ENCODE measurements around the gene AXIN1.
"Not testable (repeated sequence)": the region's sequence is repeated elsewhere in the genome, so short reads cannot be mapped to it uniquely, and the experiment has no call there.

The AXIN1 gene

DNA sequence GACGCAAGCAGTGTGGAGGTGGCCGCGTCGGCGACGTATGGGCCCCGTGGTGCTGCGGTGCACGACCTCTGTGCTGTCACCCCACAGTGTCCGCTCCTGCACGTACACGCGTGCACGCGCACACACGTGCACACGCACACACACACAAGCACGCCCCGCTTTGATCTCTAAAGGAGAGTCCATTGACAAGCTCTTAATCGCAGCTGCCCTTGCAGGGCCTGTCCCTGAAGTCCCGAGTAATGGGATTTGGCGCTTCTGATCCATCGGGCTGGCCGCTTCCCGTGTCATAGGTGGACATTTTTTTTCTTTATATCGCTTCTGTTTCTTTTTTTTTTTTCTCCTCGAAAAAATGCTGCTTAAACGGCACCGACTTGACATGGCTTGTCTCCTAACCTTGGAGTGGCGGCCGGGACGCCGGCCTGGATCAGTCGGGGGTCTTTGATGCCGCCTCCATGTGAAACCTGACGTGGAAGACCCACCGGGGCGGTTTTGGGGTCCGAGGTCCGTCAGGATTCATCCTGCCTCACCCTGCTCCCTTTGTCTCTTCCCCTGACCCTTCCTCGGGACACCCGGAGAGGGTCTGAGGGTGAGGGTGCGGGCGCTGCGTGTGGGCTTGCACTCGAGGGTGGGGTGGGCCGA, 8.3 kb upstream of the AXIN1 start:
- no peaks in the 10 kb centered on the region for H3K9me3 ChIP-seq (ENCODE audit: low read length)
- no peaks in the 10 kb centered on the region for H3K27me3 ChIP-seq (ENCODE audit: insufficient read depth, low read length)
- H3K4me3 ChIP-seq (ENCODE audit: low read length): no peak overlapping the region
- H2AFZ ChIP-seq (ENCODE audit: low read depth, low read length): no peak overlapping the region
- H3K4me1 ChIP-seq (ENCODE audit: insufficient read depth, low read length): peaks cover 6% of the 10 kb centered on the region
- H3K36me3 ChIP-seq (ENCODE audit: insufficient read depth, low read length): no peaks in the 10 kb centered on the region

DNA sequence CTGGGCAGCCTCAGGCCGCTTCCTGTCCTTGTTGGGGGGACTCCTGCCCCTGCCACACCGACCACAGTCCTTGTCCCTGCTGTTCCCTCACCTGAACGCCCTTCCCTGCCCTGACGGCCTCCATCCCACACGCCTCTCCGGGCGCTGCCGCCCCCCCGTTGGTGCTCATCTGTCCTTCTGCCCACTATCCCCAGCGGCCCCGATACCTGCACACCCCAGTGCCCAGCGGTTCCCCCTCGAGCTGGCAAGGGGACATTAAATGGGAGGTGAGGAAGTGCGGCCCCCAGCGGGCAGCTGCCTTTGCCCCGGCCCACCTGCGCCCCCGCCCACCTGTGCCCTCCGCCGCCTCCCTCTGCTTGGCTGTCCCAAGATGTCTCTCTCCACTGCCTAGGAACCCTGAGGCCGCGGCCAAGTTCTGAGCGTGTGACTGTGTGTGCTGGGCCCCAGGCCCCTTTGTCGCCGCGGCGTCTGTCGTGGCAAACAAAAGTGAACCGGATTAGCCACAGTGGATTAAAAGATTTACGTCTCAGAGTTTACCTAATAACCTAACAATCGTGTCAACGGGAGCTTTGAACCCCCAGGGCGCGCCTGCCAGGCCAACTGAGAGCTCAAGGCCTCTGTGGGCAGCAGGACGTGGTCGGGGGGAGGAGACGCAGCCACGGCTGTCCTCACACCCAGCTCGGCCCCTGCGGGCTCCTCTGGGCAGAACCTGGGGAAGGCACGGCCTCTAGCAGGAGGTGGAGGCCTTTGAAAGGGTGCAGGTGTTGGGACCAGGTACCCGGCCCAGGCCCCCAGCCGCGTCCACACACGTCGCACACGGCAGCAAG, 7.6 kb upstream of the AXIN1 start:
- Histone ChIP-seq H2AFZ (ENCODE audit: low read depth, low read length) (no peak overlapping the region), H3K36me3 (ENCODE audit: insufficient read depth, low read length) (no peaks in the 10 kb centered on the region), H3K27me3 (ENCODE audit: insufficient read depth, low read length) (no peaks in the 10 kb centered on the region), H3K4me1 (ENCODE audit: insufficient read depth, low read length) (peaks cover 6% of the 10 kb centered on the region), H3K4me3 (ENCODE audit: low read length) (no peak overlapping the region), H3K9me3 (ENCODE audit: low read length) (no peaks in the 10 kb centered on the region)

DNA sequence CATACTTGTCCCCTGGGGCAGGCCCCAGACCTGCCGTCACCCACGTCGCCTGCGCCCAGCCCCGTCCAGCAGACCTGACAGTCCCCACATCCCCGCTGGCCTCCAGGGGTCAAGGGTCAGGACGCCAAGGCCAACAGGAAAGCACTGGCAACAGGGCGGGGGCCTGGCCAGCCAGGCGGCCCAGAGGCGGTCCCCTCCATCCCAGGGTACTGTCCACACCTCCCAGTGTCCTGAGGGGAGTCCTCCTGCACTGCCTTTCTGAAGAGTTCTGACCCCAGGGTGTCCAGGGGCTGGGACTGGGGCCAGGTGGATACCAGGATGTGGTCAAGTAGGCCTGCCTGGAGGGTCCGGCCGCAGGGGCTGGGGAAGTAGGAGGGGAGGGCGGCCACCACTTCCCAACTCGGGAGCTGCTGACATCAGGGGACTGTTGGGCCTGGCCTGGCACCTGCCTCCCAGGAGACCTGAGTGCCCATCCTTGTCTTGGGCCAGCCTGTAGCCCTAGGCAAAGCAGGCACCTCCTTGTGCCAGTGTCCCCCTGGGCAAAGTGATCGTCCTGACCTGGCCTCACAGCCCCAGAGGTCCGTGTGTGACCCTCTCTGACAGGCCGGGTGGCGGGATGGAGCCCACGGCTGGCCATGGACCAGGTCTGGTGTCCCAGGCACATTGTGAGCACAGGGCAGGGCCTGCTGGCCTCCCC, 6.7 kb upstream of the AXIN1 start:
- no peaks in the 10 kb centered on the region for H3K9me3 ChIP-seq (ENCODE audit: low read length)
- no peak overlapping the region for H3K4me3 ChIP-seq (ENCODE audit: low read length)
- no peak overlapping the region for H2AFZ ChIP-seq (ENCODE audit: low read depth, low read length)
- H3K36me3 ChIP-seq (ENCODE audit: insufficient read depth, low read length): no peaks in the 10 kb centered on the region
- no peaks in the 10 kb centered on the region for H3K27me3 ChIP-seq (ENCODE audit: insufficient read depth, low read length)
- H3K4me1 ChIP-seq (ENCODE audit: insufficient read depth, low read length): peaks cover 6% of the 10 kb centered on the region

DNA sequence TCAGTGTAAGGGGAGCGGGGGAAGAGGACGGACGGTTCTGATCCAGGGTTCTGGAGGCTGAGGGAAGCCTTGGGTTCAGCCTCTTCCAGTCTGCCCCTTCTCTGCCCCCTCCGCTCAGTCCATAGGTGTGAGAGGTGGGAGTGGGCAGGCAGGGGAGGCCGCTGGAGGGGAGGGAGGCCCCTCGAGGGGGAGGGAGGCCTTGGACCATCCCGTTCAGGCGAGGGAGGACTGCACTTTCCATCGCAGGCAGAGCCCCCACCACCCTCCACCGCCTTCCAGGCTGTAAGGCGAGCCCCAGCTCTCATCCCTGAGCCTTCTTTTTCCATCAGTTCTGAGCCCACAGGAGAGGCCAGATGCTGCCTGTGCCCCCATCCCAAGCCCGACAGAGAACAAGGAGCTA, 4.2 kb upstream of the AXIN1 start:
- no peaks in the 10 kb centered on the region for H3K9me3 ChIP-seq (ENCODE audit: low read length)
- H2AFZ ChIP-seq (ENCODE audit: low read depth, low read length): no peak overlapping the region
- H3K27me3 ChIP-seq (ENCODE audit: insufficient read depth, low read length): no peaks in the 10 kb centered on the region
- H3K36me3 ChIP-seq (ENCODE audit: insufficient read depth, low read length): no peaks in the 10 kb centered on the region
- no peaks in the 10 kb centered on the region for H3K4me1 ChIP-seq (ENCODE audit: insufficient read depth, low read length)
- no peak overlapping the region for H3K4me3 ChIP-seq (ENCODE audit: low read length)

DNA sequence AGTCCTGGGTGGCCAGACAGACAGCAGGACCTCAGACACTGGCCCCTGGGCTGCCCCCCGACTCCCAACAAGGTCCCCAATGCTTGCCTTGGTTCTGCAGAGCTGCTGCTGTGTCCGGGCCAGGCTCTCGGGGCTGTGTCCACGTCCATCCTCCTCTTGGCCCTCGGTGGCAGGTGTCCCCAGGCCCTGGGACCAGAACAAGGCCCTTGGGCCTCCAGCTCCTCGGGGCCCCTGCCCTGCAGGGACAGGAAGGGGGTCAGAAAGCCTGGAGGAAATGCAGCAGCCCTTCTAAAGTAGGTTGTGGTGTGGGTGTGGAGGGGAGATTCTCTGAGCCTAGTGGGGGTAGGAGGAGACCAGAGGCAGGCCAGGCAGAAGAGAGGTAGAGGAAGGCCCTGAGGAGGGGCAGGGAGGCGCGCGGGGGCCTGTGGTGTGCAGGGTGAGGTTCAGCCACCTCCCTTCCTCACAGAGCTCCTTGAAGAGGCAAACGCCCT, 2.5 kb upstream of the AXIN1 start:
- H3K27me3 ChIP-seq (ENCODE audit: insufficient read depth, low read length): no peaks in the 10 kb centered on the region
- no peak overlapping the region for H2AFZ ChIP-seq (ENCODE audit: low read depth, low read length)
- H3K4me3 ChIP-seq (ENCODE audit: low read length): no peak overlapping the region
- H3K36me3 ChIP-seq (ENCODE audit: insufficient read depth, low read length): peaks cover 6% of the 10 kb centered on the region
- H3K4me1 ChIP-seq (ENCODE audit: insufficient read depth, low read length): peaks cover 4% of the 10 kb centered on the region
- H3K9me3 ChIP-seq (ENCODE audit: low read length): no peaks in the 10 kb centered on the region

DNA sequence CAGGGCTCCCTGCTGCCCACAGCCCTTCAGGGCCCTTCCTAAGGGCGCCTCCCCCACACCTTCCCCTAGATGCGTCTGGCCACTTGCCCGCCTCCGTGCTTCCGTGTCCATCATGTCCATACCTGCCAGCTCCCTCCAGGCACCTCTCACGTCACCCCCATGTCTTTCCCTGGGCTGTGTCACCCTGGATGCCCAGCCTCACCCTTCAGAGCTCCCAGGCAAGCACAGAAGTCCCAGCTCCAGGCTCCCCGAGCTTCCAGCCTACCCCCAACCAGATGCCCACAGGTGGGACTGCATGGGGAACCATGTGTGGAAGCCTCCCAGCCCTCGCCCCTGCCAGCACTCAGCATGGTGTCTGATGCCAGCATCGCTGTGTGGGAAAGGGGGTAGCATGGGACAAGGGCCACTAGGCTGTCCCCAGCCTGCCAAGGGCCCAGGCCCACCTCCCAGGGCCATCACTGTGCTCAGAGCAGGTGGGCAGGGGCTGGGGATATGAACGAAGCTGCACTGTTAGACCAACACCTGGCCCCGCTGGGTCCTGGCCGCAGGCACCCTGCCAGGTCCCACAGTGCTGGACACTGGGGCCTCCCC, 1.9 kb upstream of the AXIN1 start:
- Histone ChIP-seq H3K36me3 (ENCODE audit: insufficient read depth, low read length) (peaks cover 7% of the 10 kb centered on the region), H3K4me3 (ENCODE audit: low read length) (no peak overlapping the region), H2AFZ (ENCODE audit: low read depth, low read length) (no peak overlapping the region), H3K4me1 (ENCODE audit: insufficient read depth, low read length) (peaks cover 4% of the 10 kb centered on the region), H3K9me3 (ENCODE audit: low read length) (no peaks in the 10 kb centered on the region), H3K27me3 (ENCODE audit: insufficient read depth, low read length) (no peaks in the 10 kb centered on the region)

DNA sequence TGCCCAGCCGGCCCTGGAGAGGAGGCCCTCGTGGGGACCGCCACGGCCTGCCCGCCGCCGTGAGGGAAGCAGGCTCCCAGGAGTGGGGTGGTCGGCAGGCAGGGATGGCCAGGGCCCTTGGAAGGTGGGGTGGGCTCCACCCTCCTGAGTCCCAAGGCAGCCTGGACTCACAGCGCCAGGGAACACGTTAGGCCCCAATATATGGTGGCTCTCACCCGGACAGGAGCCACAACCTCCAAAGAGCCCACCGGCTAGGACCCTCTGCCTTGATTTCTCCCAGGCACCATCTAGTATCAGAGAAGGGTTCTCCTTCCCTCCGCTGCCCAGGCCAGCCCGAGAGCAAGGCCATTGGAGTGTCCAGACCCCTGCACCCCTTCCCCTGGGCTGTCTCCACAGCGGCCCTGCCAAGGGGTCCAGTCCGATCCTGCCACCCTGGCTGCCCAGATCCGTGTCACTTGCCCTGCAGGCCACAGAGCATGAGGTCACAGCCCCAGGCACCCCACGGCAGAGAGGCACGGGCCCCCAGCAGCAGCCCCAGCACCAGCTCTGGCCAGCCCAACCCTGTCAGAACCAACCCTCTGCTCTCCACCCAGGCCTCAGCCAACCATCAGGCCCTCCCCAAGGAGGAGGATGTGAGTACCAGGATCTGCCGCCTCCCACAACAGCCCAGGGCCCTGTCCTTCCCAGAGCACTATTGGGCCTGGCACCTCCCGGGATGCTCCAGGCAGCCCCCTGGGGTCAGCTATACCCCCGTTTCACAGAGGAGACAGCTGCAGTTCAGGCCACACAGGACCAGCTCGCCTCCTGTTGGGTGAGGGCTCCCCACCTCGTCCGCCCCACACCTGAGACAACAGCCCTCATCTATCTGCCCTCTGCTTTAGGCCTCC, 1.1 kb upstream of the AXIN1 start:
- peak overlapping the region; percentile 40 for H2AFZ ChIP-seq (ENCODE audit: low read depth, low read length)
- peaks cover 4% of the 10 kb centered on the region for H3K4me1 ChIP-seq (ENCODE audit: insufficient read depth, low read length)
- H3K36me3 ChIP-seq (ENCODE audit: insufficient read depth, low read length): peaks cover 7% of the 10 kb centered on the region
- peak overlapping the region; percentile 43 for H3K4me3 ChIP-seq (ENCODE audit: low read length)
- H3K27me3 ChIP-seq (ENCODE audit: insufficient read depth, low read length): no peaks in the 10 kb centered on the region
- no peaks in the 10 kb centered on the region for H3K9me3 ChIP-seq (ENCODE audit: low read length)

DNA sequence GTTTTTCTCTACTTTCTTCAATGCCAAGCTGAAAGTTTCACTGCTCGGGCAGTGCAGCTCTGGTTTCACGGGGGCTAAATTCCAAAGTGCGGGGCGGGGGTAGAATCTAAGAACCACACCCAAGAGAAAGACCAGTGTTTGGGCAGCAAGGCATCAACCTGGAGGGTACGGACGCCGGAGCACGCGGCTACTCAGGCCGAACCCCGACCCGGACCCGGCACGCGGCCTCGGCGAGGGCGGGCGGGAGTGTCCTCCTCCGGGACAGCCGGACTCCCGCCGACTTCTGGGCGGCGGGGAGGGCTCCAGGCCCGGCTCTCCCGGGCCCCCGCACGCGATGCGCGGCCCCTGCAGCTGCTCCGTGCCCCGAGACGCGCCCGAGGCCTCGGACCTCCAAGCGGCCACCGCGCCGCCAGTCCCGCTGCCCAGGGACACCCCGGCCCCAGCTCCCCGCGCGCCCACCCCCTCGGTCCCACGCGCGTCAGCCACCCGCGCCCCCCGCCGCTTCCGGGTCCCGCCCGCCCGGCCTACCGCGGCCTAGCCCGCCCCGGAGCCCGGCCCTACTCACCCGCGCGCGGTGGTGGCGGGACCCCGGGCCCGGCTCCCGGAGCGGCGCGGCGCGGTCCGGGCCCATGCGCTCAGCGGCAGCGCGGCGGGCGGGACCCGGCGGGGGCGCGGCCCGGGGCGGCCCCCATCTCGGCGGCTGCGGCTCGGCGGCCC, 561 bp downstream of the AXIN1 start:
- Histone ChIP-seq H3K9me3 (ENCODE audit: low read length) (peaks cover 6% of the 10 kb centered on the region), H3K4me3 (ENCODE audit: low read length) (peak overlapping the region; percentile 90), H2AFZ (ENCODE audit: low read depth, low read length) (no peak overlapping the region), H3K36me3 (ENCODE audit: insufficient read depth, low read length) (peaks cover 14% of the 10 kb centered on the region), H3K4me1 (ENCODE audit: insufficient read depth, low read length) (peaks cover 4% of the 10 kb centered on the region), H3K27me3 (ENCODE audit: insufficient read depth, low read length) (no peaks in the 10 kb centered on the region)

DNA sequence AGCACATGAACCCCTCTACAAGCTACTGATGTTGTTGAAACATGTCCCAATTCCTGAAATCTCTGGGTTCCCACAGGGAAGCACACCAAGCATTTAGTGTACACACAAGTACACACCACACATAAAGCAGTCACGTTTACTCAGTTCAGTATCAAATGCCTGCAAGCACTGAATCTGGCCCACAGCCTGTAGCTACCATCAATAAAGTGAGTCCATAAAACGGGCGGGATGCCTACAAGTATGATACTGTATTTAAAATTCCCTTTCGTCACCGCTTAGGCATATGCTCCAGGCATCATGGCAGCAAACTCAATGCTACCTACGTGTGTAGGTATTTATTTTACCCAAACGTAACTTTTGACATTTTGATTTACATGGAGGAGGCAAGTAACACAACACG, 2.3 kb downstream of the AXIN1 start:
- peaks cover 4% of the 10 kb centered on the region for H3K4me1 ChIP-seq (ENCODE audit: insufficient read depth, low read length)
- peaks cover 31% of the 10 kb centered on the region for H3K36me3 ChIP-seq (ENCODE audit: insufficient read depth, low read length)
- no peak overlapping the region for H3K4me3 ChIP-seq (ENCODE audit: low read length)
- H2AFZ ChIP-seq (ENCODE audit: low read depth, low read length): no peak overlapping the region
- no peaks in the 10 kb centered on the region for H3K27me3 ChIP-seq (ENCODE audit: insufficient read depth, low read length)
- peaks cover 19% of the 10 kb centered on the region for H3K9me3 ChIP-seq (ENCODE audit: low read length)

DNA sequence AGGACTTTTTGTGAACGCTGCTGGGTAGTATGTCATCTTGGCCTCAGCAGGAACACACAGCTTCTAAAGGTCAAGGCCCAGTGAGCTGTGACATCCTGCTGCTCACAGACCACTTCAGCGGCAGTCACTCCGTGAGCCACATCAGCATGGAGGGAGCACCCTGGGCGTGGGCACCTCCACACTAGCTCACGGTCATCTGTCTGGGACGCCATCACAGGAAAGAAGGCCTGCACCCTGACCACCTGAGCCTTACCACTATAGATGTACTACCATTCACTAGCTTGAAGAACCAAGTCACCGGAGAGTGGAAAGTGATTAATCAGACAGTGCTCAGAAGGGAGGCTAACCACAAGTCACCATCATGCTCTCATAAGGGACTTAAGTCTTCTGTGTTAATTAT, 3.3 kb downstream of the AXIN1 start:
- Histone ChIP-seq H3K4me3 (ENCODE audit: low read length) (no peak overlapping the region), H3K4me1 (ENCODE audit: insufficient read depth, low read length) (peaks cover 4% of the 10 kb centered on the region), H2AFZ (ENCODE audit: low read depth, low read length) (no peak overlapping the region), H3K27me3 (ENCODE audit: insufficient read depth, low read length) (no peaks in the 10 kb centered on the region), H3K9me3 (ENCODE audit: low read length) (peaks cover 26% of the 10 kb centered on the region), H3K36me3 (ENCODE audit: insufficient read depth, low read length) (peaks cover 40% of the 10 kb centered on the region)

DNA sequence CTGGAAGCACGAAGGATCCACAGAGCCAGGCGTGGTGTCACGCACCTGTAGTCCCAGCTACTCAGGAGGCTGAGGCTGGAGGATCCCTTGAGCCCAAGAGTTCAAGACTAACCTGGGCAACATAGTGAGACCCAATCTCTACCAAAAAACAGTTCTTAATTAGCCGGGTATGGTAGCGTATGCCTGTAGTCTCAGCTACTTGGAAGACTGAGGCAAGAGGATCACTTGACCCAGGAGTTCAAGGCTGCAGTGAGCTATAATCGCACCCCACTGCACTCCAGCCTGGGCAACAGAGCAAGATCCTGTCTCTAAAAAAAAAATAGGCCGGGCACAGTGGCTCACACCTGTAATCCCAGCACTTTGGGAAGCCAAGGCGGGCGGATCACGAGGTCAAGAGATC, 4.0 kb downstream of the AXIN1 start:
- H3K27me3 ChIP-seq (ENCODE audit: insufficient read depth, low read length); H3K4me3 ChIP-seq (ENCODE audit: low read length); H3K4me1 ChIP-seq (ENCODE audit: insufficient read depth, low read length); H2AFZ ChIP-seq (ENCODE audit: low read depth, low read length): not testable (repeated sequence)
- Histone ChIP-seq H3K9me3 (ENCODE audit: low read length) (peaks cover 26% of the 10 kb centered on the region), H3K36me3 (ENCODE audit: insufficient read depth, low read length) (peaks cover 40% of the 10 kb centered on the region)

DNA sequence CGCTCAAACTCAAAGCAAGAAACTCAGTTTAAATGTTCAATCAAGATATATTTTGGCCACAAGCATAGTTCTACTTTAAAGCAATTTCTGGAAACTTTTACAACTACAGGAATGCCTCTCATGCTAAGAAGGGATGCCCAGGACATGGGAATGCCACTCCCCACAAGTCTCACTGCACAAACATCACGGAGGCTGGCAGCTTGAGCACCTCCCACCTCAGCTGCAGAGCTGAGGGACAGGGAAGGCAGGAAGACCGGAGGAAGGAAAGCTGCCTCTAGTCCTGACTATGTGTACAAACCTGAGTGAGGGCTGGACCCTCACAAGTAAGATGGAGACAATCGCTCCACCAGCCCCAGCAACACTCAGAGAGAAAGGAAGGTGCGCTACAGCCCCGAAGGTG, 5.3 kb downstream of the AXIN1 start:
- Histone ChIP-seq H3K36me3 (ENCODE audit: insufficient read depth, low read length) (peaks cover 50% of the 10 kb centered on the region), H3K27me3 (ENCODE audit: insufficient read depth, low read length) (no peaks in the 10 kb centered on the region), H3K9me3 (ENCODE audit: low read length) (peaks cover 33% of the 10 kb centered on the region), H3K4me1 (ENCODE audit: insufficient read depth, low read length) (peaks cover 4% of the 10 kb centered on the region), H2AFZ (ENCODE audit: low read depth, low read length) (no peak overlapping the region), H3K4me3 (ENCODE audit: low read length) (no peak overlapping the region)

Data from neuron (in vitro differentiated cells).